Calu3 (cell line): ENCODE data around the gene CHODL. TPM values are rescaled to one million over a fixed set of nuclear protein-coding genes. Genes with fewer than 3 reads are reported as not detected.

Source experiments
- BruUV-seq: library from RNA; stranded (reverse); fragments of 400-500 nt; replicated peaks from 2 replicates; lab custom pipeline; 2021; lab: Mats Ljungman, UMichigan
- CTCF ChIA-PET: fragments of 300-600 bp; sonication (Branson Sonifier 250); formaldehyde crosslinking; loops from one replicate; lab custom pipeline; 2022; ENCODE audit warnings: antibody characterized with exemption; lab: Charles Lee
- DNase-seq: peaks from one replicate; pipeline ENCODE4 v3.0.0; 2022
- H3K27ac Mint-ChIP-seq: one replicate; pipeline ENCODE4 v1.8.0; 2022; ENCODE audit warnings: mixed read lengths; ENCODE audit not compliant: unreplicated experiment
- H3K27me3 Mint-ChIP-seq: one replicate; pipeline ENCODE4 v1.8.0; 2022; ENCODE audit warnings: mixed read lengths; ENCODE audit not compliant: unreplicated experiment
- H3K36me3 Mint-ChIP-seq: one replicate; pipeline ENCODE4 v1.8.0; 2022; ENCODE audit warnings: mild to moderate bottlenecking, moderate library complexity, mixed read lengths; ENCODE audit not compliant: insufficient read depth, unreplicated experiment
- H3K4me1 Mint-ChIP-seq: one replicate; pipeline ENCODE4 v1.8.0; 2022; ENCODE audit warnings: mild to moderate bottlenecking, low read depth, mixed read lengths; ENCODE audit not compliant: unreplicated experiment
- H3K4me3 Mint-ChIP-seq: one replicate; pipeline ENCODE4 v1.8.0; 2022; ENCODE audit warnings: mild to moderate bottlenecking, low read depth, moderate library complexity, mixed read lengths; ENCODE audit not compliant: unreplicated experiment
- H3K9me3 Mint-ChIP-seq: one replicate; pipeline ENCODE4 v1.8.0; 2022; ENCODE audit warnings: low read depth, mixed read lengths; ENCODE audit not compliant: unreplicated experiment
- CTCF ChIP-seq: fragments of 200-600 bp; IDR thresholded peaks from one replicate; pipeline ENCODE4 v1.8.0; 2022; ENCODE audit warnings: antibody characterized with exemption; ENCODE audit not compliant: unreplicated experiment
- intact Hi-C: fragments of 100-400 bp; cut with micrococcal nuclease; formaldehyde crosslinking; loops from one replicate; pipeline ENCODE4 v1.10.0; 2022; ENCODE audit not compliant: unreplicated experiment
- total RNA-seq: library from RNA; stranded (reverse); gene quantifications from 2 replicates; pipeline ENCODE4 v1.2.3, GENCODE V29; 2022

Gene CHODL
- total RNA-seq, 1 experiment from 2014 or later = not detected

GRCh38 chr21:18285379-18285778 is 40.7 kb downstream of the CHODL start:
- Mint-ChIP-seq H3K36me3 (no peaks in the 10 kb centered on the region), H3K27ac (no peak overlapping the region)
- CTCF ChIA-PET = no interaction called here

GRCh38 chr21:18289876-18290275 is 45.2 kb downstream of the CHODL start:
- Mint-ChIP-seq H3K27ac (no peak overlapping the region), H3K27me3 (no peaks in the 10 kb centered on the region), H3K9me3 (peaks cover 6% of the 10 kb centered on the region), H3K4me1 (no peaks in the 10 kb centered on the region), H3K36me3 (no peaks in the 10 kb centered on the region), H3K4me3 (no peak overlapping the region)
- no peak for TF ChIP-seq CTCF
- intact Hi-C loops = no loop called here
- no TSS peak for BruUV-seq
- DNase-seq = no peak
- CTCF ChIA-PET = no interaction called here

More at GRCh38 chr21:18285379-18285778, 40.7 kb downstream of the CHODL start:
- H3K9me3 Mint-ChIP-seq = peaks cover 9% of the 10 kb centered on the region
- intact Hi-C loops = no loop called here
- no peaks in the 10 kb centered on the region for H3K4me1 Mint-ChIP-seq
- H3K4me3 Mint-ChIP-seq = no peak overlapping the region
- BruUV-seq = no TSS peak
- H3K27me3 Mint-ChIP-seq = no peaks in the 10 kb centered on the region
- DNase-seq = no peak
- no peak for TF ChIP-seq CTCF

GRCh38 chr21:18294100-18294499 is 49.5 kb downstream of the CHODL start:
- DNase-seq = no peak
- BruUV-seq = no TSS peak
- CTCF ChIA-PET = no interaction called here
- intact Hi-C loops = no loop called here
- no peak overlapping the region for H3K4me3 Mint-ChIP-seq
- H3K27ac Mint-ChIP-seq = no peak overlapping the region
- no peak for TF ChIP-seq CTCF
- no peaks in the 10 kb centered on the region for H3K36me3 Mint-ChIP-seq
- no peaks in the 10 kb centered on the region for H3K9me3 Mint-ChIP-seq
- no peaks in the 10 kb centered on the region for H3K27me3 Mint-ChIP-seq
- no peaks in the 10 kb centered on the region for H3K4me1 Mint-ChIP-seq

- no peaks in the 10 kb centered on the region for H3K27me3 Mint-ChIP-seq
- no TSS peak for BruUV-seq
- no peak for TF ChIP-seq CTCF
- peaks cover 5% of the 10 kb centered on the region for H3K9me3 Mint-ChIP-seq
- no peaks in the 10 kb centered on the region for H3K4me1 Mint-ChIP-seq
- CTCF ChIA-PET = no interaction called here
- intact Hi-C loops = no loop called here
- H3K27ac Mint-ChIP-seq = no peak overlapping the region
- no peak overlapping the region for H3K4me3 Mint-ChIP-seq
- H3K36me3 Mint-ChIP-seq = no peaks in the 10 kb centered on the region
- DNase-seq = no peak
Measured at GRCh38 chr21:18298228-18298627, 53.6 kb downstream of the CHODL start.

Other genes with a start within 250 kb of the CHODL start
- gene TMPRSS15, start 159.0 kb downstream of the CHODL start, total RNA-seq = not detected in 2 replicates